NT2/D1 (cell line): ENCODE results near the gene NSMCE1.

Source experiments
- DNase-seq: peaks from one replicate; pipeline ENCODE4 v3.0.0-alpha.2; 2011; ENCODE audit warnings: low read depth, low spot score
- H3K27me3 ChIP-seq: 2 replicates; pipeline ENCODE4 v1.6.0; 2011; ENCODE audit warnings: mild to moderate bottlenecking; ENCODE audit not compliant: insufficient read length, insufficient read depth
- H3K36me3 ChIP-seq: 2 replicates; pipeline ENCODE4 v1.6.1; 2011; ENCODE audit warnings: mild to moderate bottlenecking, low read length, mixed read lengths; ENCODE audit not compliant: insufficient read depth, insufficient read length
- H3K4me1 ChIP-seq: 2 replicates; pipeline ENCODE4 v1.5.1; 2011; ENCODE audit not compliant: insufficient read depth, insufficient read length
- H3K4me3 ChIP-seq: 2 replicates; pipeline ENCODE4 v1.5.1; 2011; ENCODE audit warnings: low read depth; ENCODE audit not compliant: insufficient read length
- H3K9ac ChIP-seq: 2 replicates; pipeline ENCODE4 v1.6.0; 2011; ENCODE audit warnings: low read depth; ENCODE audit not compliant: insufficient read length
- H3K9me3 ChIP-seq: 2 replicates; pipeline ENCODE4 v1.5.1; 2011; ENCODE audit warnings: mild to moderate bottlenecking, low read length; ENCODE audit not compliant: insufficient read depth
- SUZ12 ChIP-seq: IDR thresholded peaks from 2 replicates; pipeline ENCODE4 v1.6.1; 2011; ENCODE audit not compliant: insufficient read length, insufficient read depth; ENCODE audit errors: extremely low read depth
- YY1 ChIP-seq: IDR thresholded peaks from 2 replicates; pipeline ENCODE4 v1.6.1; 2011; ENCODE audit not compliant: insufficient read length, insufficient read depth
- ZNF274 ChIP-seq: IDR thresholded peaks from 2 replicates; pipeline ENCODE4 v1.6.1; 2011; ENCODE audit warnings: mild to moderate bottlenecking, low read depth, low read length

NSMCE1 gene

DNA sequence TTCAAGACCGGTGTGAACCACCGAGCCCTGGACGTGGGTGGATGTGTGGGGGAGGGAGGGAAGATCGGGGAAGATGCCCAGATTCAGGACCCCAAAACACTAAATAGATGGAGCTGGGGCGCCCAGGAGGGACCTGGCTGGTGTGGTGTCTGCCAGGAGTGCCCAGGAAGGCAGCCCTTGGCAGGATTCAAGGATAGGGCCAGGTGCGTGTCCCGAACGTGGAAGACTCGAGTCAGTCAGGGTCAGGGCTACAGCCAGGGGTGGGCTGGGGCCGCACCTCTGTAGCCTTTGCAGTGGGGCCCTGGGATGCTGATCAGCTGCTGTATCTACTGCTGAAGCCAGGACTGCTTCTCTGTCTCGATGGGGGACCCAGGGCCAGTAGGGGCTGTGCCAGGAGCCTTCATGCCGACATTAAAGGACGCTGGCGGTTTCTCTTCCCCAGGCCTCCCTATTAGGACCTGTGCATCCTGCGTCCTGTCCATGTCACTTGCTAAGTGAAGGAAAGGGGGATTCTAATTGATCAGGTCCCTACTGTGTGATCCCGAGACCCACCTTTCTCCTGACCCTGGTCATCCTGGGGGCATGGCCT, 52.2 kb downstream of the NSMCE1 start:
- Histone ChIP-seq H3K9me3 (no peaks in the 10 kb centered on the region), H3K9ac (no peak overlapping the region), H3K36me3 (peaks cover 80% of the 10 kb centered on the region), H3K27me3 (no peaks in the 10 kb centered on the region), H3K4me1 (peaks cover 5% of the 10 kb centered on the region), H3K4me3 (no peak overlapping the region)
- TF ChIP-seq SUZ12 (no peak), ZNF274 (no peak), YY1 (no peak)
- DNase-seq: no peak

DNA sequence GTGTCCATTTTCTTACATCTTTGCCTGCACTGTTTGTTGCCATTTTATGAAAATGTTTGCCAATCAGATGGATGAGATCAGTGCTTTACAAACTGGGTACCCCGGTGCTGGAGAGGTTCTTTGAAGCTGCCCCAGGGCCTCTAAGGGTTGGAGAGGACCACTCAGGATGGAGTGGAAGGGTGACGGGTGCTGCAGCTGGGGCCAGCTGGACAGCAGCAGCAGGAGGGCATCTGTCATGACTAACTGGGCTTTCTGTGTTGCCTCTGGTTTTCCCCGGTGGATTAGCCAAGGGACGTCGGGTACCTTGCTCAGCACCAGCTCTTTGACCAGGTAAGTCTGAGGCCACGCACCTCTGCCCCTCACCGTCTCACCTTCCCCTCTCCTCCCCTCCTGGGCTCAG, 52.9 kb downstream of the NSMCE1 start:
- no peak for DNase-seq
- H3K9me3 ChIP-seq: no peaks in the 10 kb centered on the region
- H3K4me1 ChIP-seq: peaks cover 5% of the 10 kb centered on the region
- H3K9ac ChIP-seq: no peak overlapping the region
- H3K4me3 ChIP-seq: no peak overlapping the region
- TF ChIP-seq SUZ12 (no peak), YY1 (no peak), ZNF274 (no peak)
- H3K36me3 ChIP-seq: peaks cover 80% of the 10 kb centered on the region
- no peaks in the 10 kb centered on the region for H3K27me3 ChIP-seq

DNA sequence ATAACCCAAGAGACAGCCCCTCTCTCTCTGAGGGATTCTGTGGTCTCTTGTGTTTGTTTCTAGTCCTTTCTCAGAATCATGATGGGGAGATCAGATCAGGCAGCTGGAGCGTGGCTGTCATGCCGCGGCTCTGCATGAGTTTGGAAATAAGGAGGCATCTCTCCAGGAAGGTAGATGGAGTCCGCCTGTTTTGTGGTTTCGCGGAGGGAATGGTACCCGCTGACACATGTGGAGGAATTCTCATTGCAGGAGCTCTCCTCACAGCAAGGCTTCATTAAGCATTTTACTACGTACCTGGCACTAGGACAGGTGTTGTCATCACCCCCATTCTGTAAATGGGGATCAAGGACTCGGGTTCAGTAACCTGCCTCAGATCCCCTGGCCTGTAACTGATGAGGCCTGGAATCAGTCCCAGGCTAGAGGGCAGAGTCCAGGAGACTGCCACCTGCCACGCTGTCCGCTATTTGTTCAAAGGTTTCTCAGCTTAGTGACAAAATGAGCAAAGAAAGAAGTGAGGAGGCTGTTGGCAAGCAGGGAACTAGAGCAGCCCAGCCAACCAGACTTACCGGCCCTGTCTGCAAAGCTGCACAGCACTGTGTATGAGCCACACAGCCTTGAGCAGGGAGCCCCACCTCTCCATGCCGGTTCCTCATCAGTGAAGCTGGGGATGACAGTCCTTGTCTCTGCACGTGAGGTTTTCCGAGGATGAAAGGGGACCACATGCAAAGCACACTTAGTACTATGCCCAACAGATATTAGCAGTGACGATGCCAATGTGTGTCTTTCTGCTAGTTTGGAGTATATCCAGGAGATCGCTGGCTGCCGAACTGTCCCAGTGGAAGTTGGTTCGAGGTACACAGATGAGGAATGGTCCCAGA, 54.2 kb downstream of the NSMCE1 start:
- H3K9ac ChIP-seq: no peak overlapping the region
- no peak for DNase-seq

DNA sequence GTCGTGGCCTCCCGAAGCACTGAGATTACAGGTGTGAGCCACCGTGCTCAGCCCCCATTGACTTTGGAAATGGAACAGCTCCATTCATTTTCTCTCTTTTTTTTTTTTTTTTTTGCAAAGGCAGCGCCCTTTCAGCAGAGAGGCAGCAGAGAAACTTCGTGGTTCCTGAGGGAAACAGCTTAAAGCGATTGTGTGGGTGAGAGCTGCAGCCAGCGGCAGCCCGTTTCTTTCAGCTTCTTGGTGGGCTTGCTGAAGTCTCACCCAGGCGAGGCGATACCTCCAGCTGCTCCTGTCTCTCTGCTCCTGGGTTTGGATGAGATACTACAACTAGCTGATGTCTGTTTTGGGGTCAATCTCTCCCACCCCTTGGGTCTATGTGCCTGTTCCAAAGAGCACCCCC, 57.5 kb downstream of the NSMCE1 start:
- H3K9ac ChIP-seq: peak overlapping the region; percentile 33
- no peaks in the 10 kb centered on the region for H3K4me1 ChIP-seq
- H3K27me3 ChIP-seq: no peaks in the 10 kb centered on the region
- H3K36me3 ChIP-seq: peaks cover 69% of the 10 kb centered on the region
- DNase-seq: no peak
- H3K9me3 ChIP-seq: no peaks in the 10 kb centered on the region
- H3K4me3 ChIP-seq: no peak overlapping the region
- TF ChIP-seq YY1: no peak
- no peak for TF ChIP-seq ZNF274
- TF ChIP-seq SUZ12: no peak

More for the DNA sequence above, 54.2 kb downstream of the NSMCE1 start:
- Histone ChIP-seq H3K4me3 (no peak overlapping the region), H3K4me1 (peaks cover 2% of the 10 kb centered on the region), H3K9me3 (no peaks in the 10 kb centered on the region), H3K27me3 (no peaks in the 10 kb centered on the region), H3K36me3 (peaks cover 79% of the 10 kb centered on the region)
- TF ChIP-seq YY1 (no peak), ZNF274 (no peak)

DNA sequence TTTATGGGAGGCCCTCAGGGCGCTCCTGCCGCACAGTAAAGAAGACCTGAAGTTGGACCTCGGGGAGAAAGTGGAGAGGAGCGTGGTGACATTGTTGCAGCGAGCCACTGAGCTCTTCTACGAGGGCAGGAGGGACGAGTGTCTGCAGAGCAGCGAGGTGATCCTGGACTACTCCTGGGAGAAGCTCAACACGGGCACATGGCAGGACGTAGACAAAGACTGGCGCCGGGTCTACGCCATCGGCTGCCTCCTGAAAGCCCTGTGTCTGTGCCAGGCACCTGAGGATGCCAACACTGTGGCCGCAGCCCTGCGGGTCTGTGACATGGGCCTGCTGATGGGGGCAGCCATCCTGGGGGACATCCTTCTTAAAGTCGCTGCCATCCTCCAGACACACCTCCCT, 58.4 kb downstream of the NSMCE1 start:
- Histone ChIP-seq H3K4me1 (no peaks in the 10 kb centered on the region), H3K9me3 (no peaks in the 10 kb centered on the region), H3K9ac (no peak overlapping the region), H3K4me3 (no peak overlapping the region), H3K27me3 (no peaks in the 10 kb centered on the region), H3K36me3 (peaks cover 62% of the 10 kb centered on the region)
- TF ChIP-seq YY1: no peak
- TF ChIP-seq SUZ12: no peak
- no peak for DNase-seq

DNA sequence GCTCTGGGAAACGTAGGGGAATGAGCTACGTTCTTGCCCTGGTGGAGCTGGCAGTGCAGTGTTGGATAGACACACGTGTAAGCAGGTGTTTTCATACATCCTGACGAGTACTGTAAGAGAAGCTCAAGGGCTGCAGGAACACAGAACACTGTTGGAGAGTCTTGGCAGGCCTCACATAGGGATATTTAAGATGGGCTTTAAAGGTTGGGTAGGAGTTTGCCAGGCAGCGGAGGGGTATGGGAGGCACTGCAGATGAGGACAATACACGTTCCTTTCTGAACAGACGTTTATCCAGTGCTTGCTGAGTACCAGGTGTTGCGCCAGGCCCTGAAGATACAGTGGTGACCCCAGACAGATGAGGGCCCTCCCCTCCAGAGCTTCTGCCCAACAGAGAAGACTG, 59.0 kb downstream of the NSMCE1 start:
- Histone ChIP-seq H3K4me1 (no peaks in the 10 kb centered on the region), H3K36me3 (peaks cover 57% of the 10 kb centered on the region), H3K27me3 (no peaks in the 10 kb centered on the region), H3K9me3 (no peaks in the 10 kb centered on the region), H3K9ac (no peak overlapping the region), H3K4me3 (no peak overlapping the region)
- TF ChIP-seq YY1 (no peak), ZNF274 (no peak), SUZ12 (no peak)
- DNase-seq: no peak

DNA sequence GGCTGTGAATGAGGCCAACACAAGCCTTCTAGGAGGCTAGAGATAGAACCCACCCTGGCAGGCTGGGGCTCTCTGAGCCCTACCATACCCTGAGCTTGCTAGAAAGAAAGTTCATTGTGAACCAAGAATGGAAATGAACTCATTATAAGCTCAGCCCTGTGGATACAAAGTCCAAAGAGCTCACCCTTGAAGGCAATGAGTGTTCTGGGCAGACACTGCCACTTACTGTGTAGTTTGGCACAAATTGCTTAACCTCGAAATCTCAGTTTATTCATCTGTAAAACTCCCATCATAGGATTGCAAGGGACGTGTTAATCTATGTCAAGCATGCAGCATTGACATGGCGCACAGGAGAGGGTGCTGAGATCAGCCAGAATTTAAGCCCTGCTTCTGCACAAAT, 59.8 kb downstream of the NSMCE1 start:
- H3K27me3 ChIP-seq: no peaks in the 10 kb centered on the region
- H3K36me3 ChIP-seq: peaks cover 49% of the 10 kb centered on the region
- H3K4me1 ChIP-seq: no peaks in the 10 kb centered on the region
- no peak for DNase-seq
- H3K9ac ChIP-seq: no peak overlapping the region
- no peaks in the 10 kb centered on the region for H3K9me3 ChIP-seq
- no peak overlapping the region for H3K4me3 ChIP-seq
- TF ChIP-seq SUZ12: no peak
- no peak for TF ChIP-seq YY1
- TF ChIP-seq ZNF274: no peak
